ENCODE data around the gene HBB. TPM values are rescaled to one million over a fixed set of nuclear protein-coding genes. Genes with fewer than 3 reads are reported as not detected.
A peak's percentile ranks its signal among the peaks of the same experiment; 100 is the strongest.

The HBB gene
- polyA plus RNA-seq, 3 donors, result 3.0 to 298 (median 278) TPM

DNA sequence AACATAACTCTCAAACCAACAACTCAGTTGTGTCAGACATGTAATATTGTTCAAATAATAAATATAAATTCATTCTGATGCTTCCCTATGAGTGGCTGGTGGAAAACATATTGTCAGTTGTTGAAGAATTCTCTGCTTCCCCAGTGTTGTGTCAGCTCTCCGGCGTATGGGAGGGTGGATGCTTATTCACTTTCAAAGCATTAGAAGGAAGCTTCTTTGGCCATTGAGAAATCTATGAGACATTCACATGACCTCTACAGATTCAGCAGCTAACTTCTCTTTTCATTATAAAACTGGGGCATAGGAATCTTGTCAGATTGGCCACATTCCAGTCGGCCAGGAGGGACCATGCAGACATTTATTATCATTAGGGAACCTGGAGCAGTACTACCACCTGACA is 29.3 kb downstream of the HBB start:
- WGBS (ENCODE audit: insufficient coverage), result no CpG with 5 or more reads among the region's 3 CpGs
- H3K4me1 ChIP-seq (ENCODE audit: control insufficient read depth in 1 of 2, insufficient read depth in 2 of 2, low read length in 2 of 2), result no peaks in the 10 kb centered on the region
- H3K9me3 ChIP-seq (replicated peaks in 1 of 2; ENCODE audit: control insufficient read depth in 1 of 2, insufficient read depth in 1 of 2, low read length in 2 of 2), result peaks cover 0 to 5% of the 10 kb centered on the region in 2 donors
- H2AFZ ChIP-seq (ENCODE audit: insufficient read depth, low read depth, low read length, poor library complexity, severe bottlenecking), result no peak overlapping the region
- H3K27me3 ChIP-seq (ENCODE audit: control insufficient read depth in 2 of 2, insufficient read depth in 2 of 2, low read length in 2 of 2), result no peaks in the 10 kb centered on the region
- no peak overlapping the region for H3K4me3 ChIP-seq (replicated peaks in 1 of 3; ENCODE audit: low read depth in 2 of 3, low read length in 3 of 3)
- no peaks in the 10 kb centered on the region for H4K20me1 ChIP-seq (ENCODE audit: insufficient read depth, low read length)
- no peak overlapping the region for H3K27ac Mint-ChIP-seq
- no peak overlapping the region for H3K9ac ChIP-seq (ENCODE audit: insufficient read depth, low read length, poor library complexity, severe bottlenecking)
- H3K27me3 Mint-ChIP-seq (ENCODE audit: low read depth in 3 of 3), result peaks cover 0 to 3% (median 1%) of the 10 kb centered on the region in 3 donors
- peak in 1 of 3 donors; percentile 11 for DNase-seq
- H3K9me3 Mint-ChIP-seq, result peaks cover 0 to 6% (median 2%) of the 10 kb centered on the region in 7 donors
- TF ChIP-seq, protein P1, sequence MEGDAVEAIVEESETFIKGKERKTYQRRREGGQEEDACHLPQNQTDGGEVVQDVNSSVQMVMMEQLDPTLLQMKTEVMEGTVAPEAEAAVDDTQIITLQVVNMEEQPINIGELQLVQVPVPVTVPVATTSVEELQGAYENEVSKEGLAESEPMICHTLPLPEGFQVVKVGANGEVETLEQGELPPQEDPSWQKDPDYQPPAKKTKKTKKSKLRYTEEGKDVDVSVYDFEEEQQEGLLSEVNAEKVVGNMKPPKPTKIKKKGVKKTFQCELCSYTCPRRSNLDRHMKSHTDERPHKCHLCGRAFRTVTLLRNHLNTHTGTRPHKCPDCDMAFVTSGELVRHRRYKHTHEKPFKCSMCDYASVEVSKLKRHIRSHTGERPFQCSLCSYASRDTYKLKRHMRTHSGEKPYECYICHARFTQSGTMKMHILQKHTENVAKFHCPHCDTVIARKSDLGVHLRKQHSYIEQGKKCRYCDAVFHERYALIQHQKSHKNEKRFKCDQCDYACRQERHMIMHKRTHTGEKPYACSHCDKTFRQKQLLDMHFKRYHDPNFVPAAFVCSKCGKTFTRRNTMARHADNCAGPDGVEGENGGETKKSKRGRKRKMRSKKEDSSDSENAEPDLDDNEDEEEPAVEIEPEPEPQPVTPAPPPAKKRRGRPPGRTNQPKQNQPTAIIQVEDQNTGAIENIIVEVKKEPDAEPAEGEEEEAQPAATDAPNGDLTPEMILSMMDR (IDR thresholded peaks at IDR 0.05), result no peak
- H3K4me3 Mint-ChIP-seq, result no peak overlapping the region
- intact Hi-C loops (cut with micrococcal nuclease), result no loop called here
- H3K36me3 ChIP-seq (replicated peaks in 1 of 2; ENCODE audit: control insufficient read depth in 1 of 2, insufficient read depth in 2 of 2, low read length in 2 of 2), result no peaks in the 10 kb centered on the region
- no peaks in the 10 kb centered on the region for H3K79me2 ChIP-seq (ENCODE audit: insufficient read depth, low read length)
- no peaks in the 10 kb centered on the region for H3K36me3 Mint-ChIP-seq
- H3K4me2 ChIP-seq (replicated peaks; ENCODE audit: extremely low read depth, low read length, poor library complexity, severe bottlenecking), result no peak overlapping the region
- no peaks in the 10 kb centered on the region for H3K4me1 Mint-ChIP-seq
- H3K27ac ChIP-seq (ENCODE audit: low read depth in 1 of 2, low read length in 2 of 2), result no peak overlapping the region

DNA sequence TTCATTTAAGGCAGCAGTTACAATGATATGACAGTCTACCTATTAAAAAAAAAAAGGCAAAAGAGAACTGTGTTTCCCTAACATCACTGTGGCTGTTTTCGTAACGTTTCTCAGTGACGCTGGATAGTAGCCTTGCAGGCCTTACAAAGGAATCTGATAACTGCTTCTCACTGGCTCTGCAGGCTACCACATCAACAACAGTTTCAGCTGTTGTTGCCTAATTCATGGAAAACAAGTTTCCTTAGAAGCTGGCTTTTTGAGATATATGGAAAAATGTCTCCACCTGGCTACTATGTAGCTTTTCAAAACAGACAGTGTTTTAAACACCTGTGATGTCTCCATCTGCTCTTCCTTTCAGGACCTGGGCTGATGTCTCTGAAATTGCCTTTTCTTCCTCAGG is 30.1 kb downstream of the HBB start:
- TF ChIP-seq, protein P1 (IDR thresholded peaks at IDR 0.05), result no peak
- Mint-ChIP-seq H3K4me3 (no peak overlapping the region), H3K27ac (peak overlapping the region in 1 of 7 donors; percentile 17), H3K4me1 (no peaks in the 10 kb centered on the region), H3K36me3 (no peaks in the 10 kb centered on the region), H3K9me3 (peaks cover 0 to 6% (median 2%) of the 10 kb centered on the region in 7 donors), H3K27me3 (ENCODE audit: low read depth in 3 of 3) (peaks cover 0 to 3% (median 1%) of the 10 kb centered on the region in 3 donors)
- Histone ChIP-seq H3K4me2 (replicated peaks; ENCODE audit: extremely low read depth, low read length, poor library complexity, severe bottlenecking) (no peak overlapping the region), H3K79me2 (ENCODE audit: insufficient read depth, low read length) (no peaks in the 10 kb centered on the region), H3K9ac (ENCODE audit: insufficient read depth, low read length, poor library complexity, severe bottlenecking) (no peak overlapping the region), H3K4me3 (replicated peaks in 1 of 3; ENCODE audit: low read depth in 2 of 3, low read length in 3 of 3) (no peak overlapping the region), H3K36me3 (replicated peaks in 1 of 2; ENCODE audit: control insufficient read depth in 1 of 2, insufficient read depth in 2 of 2, low read length in 2 of 2) (no peaks in the 10 kb centered on the region), H4K20me1 (ENCODE audit: insufficient read depth, low read length) (no peaks in the 10 kb centered on the region), H2AFZ (ENCODE audit: insufficient read depth, low read depth, low read length, poor library complexity, severe bottlenecking) (no peak overlapping the region), H3K9me3 (replicated peaks in 1 of 2; ENCODE audit: control insufficient read depth in 1 of 2, insufficient read depth in 1 of 2, low read length in 2 of 2) (peaks cover 0 to 5% of the 10 kb centered on the region in 2 donors), H3K4me1 (ENCODE audit: control insufficient read depth in 1 of 2, insufficient read depth in 2 of 2, low read length in 2 of 2) (no peaks in the 10 kb centered on the region), H3K27ac (ENCODE audit: low read depth in 1 of 2, low read length in 2 of 2) (no peak overlapping the region), H3K27me3 (ENCODE audit: control insufficient read depth in 2 of 2, insufficient read depth in 2 of 2, low read length in 2 of 2) (no peaks in the 10 kb centered on the region)
- DNase-seq, result no peak
- intact Hi-C loops (cut with micrococcal nuclease), result no loop called here
- WGBS (ENCODE audit: insufficient coverage), result no CpG with 5 or more reads among the region's 3 CpGs
